Calu3 (cell line): ENCODE measurements around the gene PLEKHF1. TPM values are rescaled to one million over a fixed set of nuclear protein-coding genes. Genes with fewer than 3 reads are reported as not detected.

Experiments
- BruUV-seq: library from RNA; stranded (reverse); fragments of 400-500 nt; replicated peaks from 2 replicates; lab custom pipeline; 2021; lab: Mats Ljungman, UMichigan
- CTCF ChIA-PET: fragments of 300-600 bp; sonication (Branson Sonifier 250); formaldehyde crosslinking; loops from one replicate; lab custom pipeline; 2022; ENCODE audit warnings: antibody characterized with exemption; lab: Charles Lee
- DNase-seq: peaks from one replicate; pipeline ENCODE4 v3.0.0; 2022
- H3K27ac Mint-ChIP-seq: one replicate; pipeline ENCODE4 v1.8.0; 2022; ENCODE audit warnings: mixed read lengths; ENCODE audit not compliant: unreplicated experiment
- H3K27me3 Mint-ChIP-seq: one replicate; pipeline ENCODE4 v1.8.0; 2022; ENCODE audit warnings: mixed read lengths; ENCODE audit not compliant: unreplicated experiment
- H3K36me3 Mint-ChIP-seq: one replicate; pipeline ENCODE4 v1.8.0; 2022; ENCODE audit warnings: mild to moderate bottlenecking, moderate library complexity, mixed read lengths; ENCODE audit not compliant: insufficient read depth, unreplicated experiment
- H3K4me1 Mint-ChIP-seq: one replicate; pipeline ENCODE4 v1.8.0; 2022; ENCODE audit warnings: mild to moderate bottlenecking, low read depth, mixed read lengths; ENCODE audit not compliant: unreplicated experiment
- H3K4me3 Mint-ChIP-seq: one replicate; pipeline ENCODE4 v1.8.0; 2022; ENCODE audit warnings: mild to moderate bottlenecking, low read depth, moderate library complexity, mixed read lengths; ENCODE audit not compliant: unreplicated experiment
- H3K9me3 Mint-ChIP-seq: one replicate; pipeline ENCODE4 v1.8.0; 2022; ENCODE audit warnings: low read depth, mixed read lengths; ENCODE audit not compliant: unreplicated experiment
- CTCF ChIP-seq: fragments of 200-600 bp; IDR thresholded peaks from one replicate; pipeline ENCODE4 v1.8.0; 2022; ENCODE audit warnings: antibody characterized with exemption; ENCODE audit not compliant: unreplicated experiment
- intact Hi-C: fragments of 100-400 bp; cut with micrococcal nuclease; formaldehyde crosslinking; loops from one replicate; pipeline ENCODE4 v1.10.0; 2022; ENCODE audit not compliant: unreplicated experiment
- total RNA-seq: library from RNA; stranded (reverse); gene quantifications from 2 replicates; pipeline ENCODE4 v1.2.3, GENCODE V29; 2022

Gene PLEKHF1
- total RNA-seq, 1 experiment from 2014 or later: 2.9 TPM

- H3K4me1 Mint-ChIP-seq: no peaks in the 10 kb centered on the region
- peaks cover 4% of the 10 kb centered on the region for H3K36me3 Mint-ChIP-seq
- DNase-seq: no peak
- no peak for TF ChIP-seq CTCF
- no peaks in the 10 kb centered on the region for H3K9me3 Mint-ChIP-seq
- no peak overlapping the region for H3K4me3 Mint-ChIP-seq
- BruUV-seq: no TSS peak
- intact Hi-C loops: no loop called here
- no peak overlapping the region for H3K27ac Mint-ChIP-seq
- CTCF ChIA-PET: no interaction called here
- H3K27me3 Mint-ChIP-seq: no peaks in the 10 kb centered on the region
Measured at GRCh38 chr19:29696565-29696846, 31.2 kb downstream of the PLEKHF1 start.

- no peaks in the 10 kb centered on the region for H3K9me3 Mint-ChIP-seq
- DNase-seq: no peak
- H3K27ac Mint-ChIP-seq: no peak overlapping the region
- CTCF ChIA-PET: no interaction called here
- no peaks in the 10 kb centered on the region for H3K4me1 Mint-ChIP-seq
- BruUV-seq: no TSS peak
- no peak overlapping the region for H3K4me3 Mint-ChIP-seq
- H3K27me3 Mint-ChIP-seq: no peaks in the 10 kb centered on the region
- intact Hi-C loops: no loop called here
- TF ChIP-seq CTCF: no peak
- peaks cover 4% of the 10 kb centered on the region for H3K36me3 Mint-ChIP-seq
Measured at GRCh38 chr19:29697523-29698261, 32.4 kb downstream of the PLEKHF1 start.

- TF ChIP-seq CTCF: no peak
- intact Hi-C loops: no loop called here
- H3K36me3 Mint-ChIP-seq: peaks cover 7% of the 10 kb centered on the region
- no TSS peak for BruUV-seq
- CTCF ChIA-PET: no interaction called here
- no peaks in the 10 kb centered on the region for H3K9me3 Mint-ChIP-seq
- H3K27ac Mint-ChIP-seq: no peak overlapping the region
- H3K4me3 Mint-ChIP-seq: no peak overlapping the region
- H3K27me3 Mint-ChIP-seq: no peaks in the 10 kb centered on the region
- H3K4me1 Mint-ChIP-seq: no peaks in the 10 kb centered on the region
- DNase-seq: no peak
Measured at GRCh38 chr19:29699861-29700260, 34.6 kb downstream of the PLEKHF1 start.

GRCh38 chr19:29700498-29700897 lies 35.2 kb downstream of the PLEKHF1 start:
- peaks cover 11% of the 10 kb centered on the region for H3K36me3 Mint-ChIP-seq
- BruUV-seq: no TSS peak
- intact Hi-C loops: no loop called here
- no peak for DNase-seq
- H3K27ac Mint-ChIP-seq: no peak overlapping the region
- no peak for TF ChIP-seq CTCF
- CTCF ChIA-PET: interaction anchor here (0.6 kb wide), 1 partner anchor 13 kb away, joined by 10 read pairs; no protein-coding TSS in a partner anchor
- H3K4me3 Mint-ChIP-seq: no peak overlapping the region
- H3K4me1 Mint-ChIP-seq: no peaks in the 10 kb centered on the region
- H3K9me3 Mint-ChIP-seq: no peaks in the 10 kb centered on the region
- no peaks in the 10 kb centered on the region for H3K27me3 Mint-ChIP-seq
